Coronary artery (tissue), 2 donors: ENCODE measurements around the gene GTF2IRD1.

Experiments used
- DNase-seq: peaks from one replicate; pipeline ENCODE4 v3.0.0-alpha.2; 2017; ENCODE audit warnings: low spot score
- H3K27ac ChIP-seq, 2 donors: fragments of 200-600 bp; sonication (generic); one replicate each; pipeline ENCODE4 v1.5.1; 2016 to 2019
- H3K4me3 ChIP-seq: fragments of 200-600 bp; sonication (generic); 2 replicates; pipeline ENCODE4 v1.5.1; 2016; ENCODE audit warnings: mild to moderate bottlenecking, moderate library complexity
- CTCF ChIP-seq: fragments of 200-600 bp; sonication (generic); IDR thresholded peaks from one replicate; pipeline ENCODE4 v1.5.1; 2019; ENCODE audit warnings: antibody characterized with exemption

Gene GTF2IRD1

DNA sequence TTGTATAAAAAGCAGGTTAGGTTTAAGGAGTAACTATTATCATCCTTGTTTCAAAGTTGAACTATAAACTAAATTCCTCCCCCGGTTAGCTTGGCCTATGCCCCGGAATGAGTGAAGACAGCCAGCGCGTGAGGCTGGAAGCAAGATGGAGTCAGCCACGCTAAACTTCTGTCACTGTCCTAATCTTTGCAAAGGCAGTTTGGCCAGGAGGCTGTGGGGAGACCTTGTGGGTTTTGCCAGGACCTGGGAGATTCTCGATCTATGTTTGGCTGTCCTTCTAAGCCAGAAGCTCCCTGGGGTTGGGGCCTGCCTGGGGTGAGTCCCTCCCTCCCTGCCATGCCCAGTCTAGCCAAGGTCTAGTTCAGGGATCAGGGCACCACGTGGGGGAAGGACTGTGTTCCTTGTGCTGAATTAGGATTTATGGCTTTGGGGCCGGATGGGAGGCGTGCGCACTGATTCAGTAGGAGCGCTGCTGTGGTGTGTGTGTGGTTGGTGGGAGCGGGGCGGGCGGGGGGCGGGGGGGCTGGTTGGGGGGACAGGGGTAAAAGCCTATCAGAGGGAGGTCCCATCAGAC is 871 bp upstream of the GTF2IRD1 start:
- DNase-seq = no peak
- TF ChIP-seq CTCF = no peak
- H3K4me3 ChIP-seq = peak overlapping the region; percentile 94
- peak overlapping the region; percentile 76 to 79 for H3K27ac ChIP-seq

- Histone ChIP-seq H3K4me3 (peak overlapping the region; percentile 94), H3K27ac (peak overlapping the region; percentile 76 to 79)
- no peak for TF ChIP-seq CTCF
- DNase-seq = no peak
Measured at GRCh38 chr7:74454021-74454924, 567 bp downstream of the GTF2IRD1 start.

DNA sequence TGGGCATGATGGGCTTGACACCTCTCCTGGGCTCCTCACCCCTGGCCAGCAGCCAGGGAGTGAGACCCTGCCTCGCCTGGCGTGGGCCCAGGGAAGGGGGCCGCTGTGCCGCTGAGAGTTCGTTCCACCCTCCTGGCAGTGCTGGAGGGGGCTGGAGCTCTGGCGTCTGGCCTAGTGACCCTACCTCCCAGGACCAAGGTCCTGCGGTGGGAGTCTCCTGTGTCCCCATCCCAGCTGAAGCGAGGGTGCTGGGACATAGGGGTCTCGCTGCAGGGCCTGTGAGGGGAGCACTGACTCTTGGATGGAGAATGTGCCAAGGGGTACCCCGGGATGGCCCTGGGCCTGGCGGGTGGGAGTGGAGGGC is 1.2 kb downstream of the GTF2IRD1 start:
- TF ChIP-seq CTCF = no peak
- no peak for DNase-seq
- Histone ChIP-seq H3K27ac (peak overlapping the region; percentile 76 to 79), H3K4me3 (peak overlapping the region; percentile 94)

GRCh38 chr7:74455291-74455804 is 1.6 kb downstream of the GTF2IRD1 start:
- no peak for TF ChIP-seq CTCF
- no peak for DNase-seq
- H3K27ac ChIP-seq = peak overlapping the region; percentile 76 to 79
- peak overlapping the region; percentile 94 for H3K4me3 ChIP-seq

GRCh38 chr7:74455928-74456327 is 2.2 kb downstream of the GTF2IRD1 start:
- peak overlapping the region in 1 of 2 donors; percentile 79 for H3K27ac ChIP-seq
- no peak for DNase-seq
- H3K4me3 ChIP-seq = no peak overlapping the region
- TF ChIP-seq CTCF = no peak

GRCh38 chr7:74457007-74457406 is 3.3 kb downstream of the GTF2IRD1 start:
- Histone ChIP-seq H3K27ac (no peak overlapping the region), H3K4me3 (no peak overlapping the region)
- no peak for TF ChIP-seq CTCF
- no peak for DNase-seq
